Umbilical cord (tissue), 2 donors: ENCODE data around the gene PAF1. TPM values are rescaled to one million over a fixed set of nuclear protein-coding genes. Genes with fewer than 3 reads are reported as not detected.
"Not testable (repeated sequence)": the region's sequence is repeated elsewhere in the genome, so short reads cannot be mapped to it uniquely, and the experiment has no call there.

Source experiments
- DNase-seq: peaks from one replicate; pipeline ENCODE4 v3.0.0-alpha.2; 2015; ENCODE audit warnings: low spot score
- total RNA-seq: library from RNA; depleted of rRNA; stranded (reverse); fragments of >200 nt; gene quantifications from one replicate; pipeline ENCODE4 v1.2.3, GENCODE V29; 2014; ENCODE audit warnings: low replicate concordance; ENCODE audit not compliant: insufficient read depth

PAF1 gene
- total RNA-seq, 1 donor from 2014 or later: 12.5 TPM

DNA sequence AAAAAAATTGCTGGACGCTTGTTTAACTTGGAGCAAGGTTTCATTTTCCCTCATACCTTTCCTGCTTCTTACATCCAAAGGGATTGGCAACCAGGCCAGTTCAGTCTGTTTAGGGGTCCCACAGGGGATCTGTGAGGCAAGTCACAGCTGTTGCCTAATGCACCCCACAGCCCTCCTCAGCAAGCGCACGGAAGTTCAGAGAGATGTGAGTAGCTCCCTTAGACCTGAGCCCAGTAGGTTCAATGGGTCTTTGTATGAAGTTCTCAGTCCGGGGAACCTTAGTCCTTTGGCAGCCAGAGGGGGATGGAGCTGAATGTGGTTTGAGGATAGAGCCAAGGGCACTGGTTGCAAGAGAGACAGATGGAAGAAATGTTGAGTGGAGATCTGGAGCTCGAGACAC is 35.7 kb downstream of the PAF1 start:
- no peak for DNase-seq

- DNase-seq: no peak
Measured at GRCh38 chr19:39352381-39353255, 38.3 kb downstream of the PAF1 start.

DNA sequence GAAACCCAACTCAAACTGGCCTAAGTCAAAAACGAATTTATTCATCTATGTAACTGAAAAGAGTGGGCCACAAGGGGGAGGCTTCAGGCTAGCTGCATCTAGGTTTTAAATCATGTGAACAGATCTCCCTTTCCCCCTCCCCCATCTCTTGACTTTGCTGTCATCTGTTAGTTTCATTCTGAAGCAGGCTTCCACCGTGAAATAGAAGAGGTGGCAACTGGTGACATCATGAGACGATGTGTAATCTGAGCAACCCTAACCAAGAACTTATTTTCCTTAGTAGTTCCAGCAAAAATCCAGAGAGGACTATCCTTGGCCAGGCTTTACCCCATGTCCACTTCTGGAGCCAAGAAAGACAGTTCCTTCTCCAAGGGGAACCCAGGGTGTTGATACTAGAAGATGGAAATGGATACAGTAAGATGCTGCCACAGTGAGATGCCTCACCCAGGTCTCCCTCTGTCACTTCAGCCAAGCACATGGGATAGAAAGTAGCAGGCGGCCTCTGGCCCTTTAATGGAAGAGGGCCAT is 39.3 kb downstream of the PAF1 start:
- no peak for DNase-seq

DNA sequence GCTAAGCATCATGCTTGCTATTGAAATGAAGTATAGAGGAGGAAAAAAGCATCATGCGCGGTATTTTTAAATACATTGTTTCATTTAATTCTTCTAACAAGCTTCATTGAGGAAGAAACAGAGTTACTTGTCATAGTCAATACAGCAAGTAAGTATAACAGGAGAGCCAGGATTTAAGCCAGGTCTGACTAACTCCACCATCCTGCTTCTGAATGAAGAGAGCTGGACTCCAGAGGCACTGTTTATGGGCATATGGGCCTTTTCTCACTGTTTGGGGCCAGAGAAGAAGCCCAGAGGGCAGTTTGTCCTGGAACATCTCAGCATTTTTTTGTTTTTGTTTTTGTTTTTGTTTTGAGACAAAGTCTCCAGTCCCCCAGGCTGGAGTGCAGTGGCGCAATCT is 40.8 kb downstream of the PAF1 start:
- DNase-seq: no peak

- DNase-seq: no peak
Measured at GRCh38 chr19:39349326-39349725, 41.6 kb downstream of the PAF1 start.

DNA sequence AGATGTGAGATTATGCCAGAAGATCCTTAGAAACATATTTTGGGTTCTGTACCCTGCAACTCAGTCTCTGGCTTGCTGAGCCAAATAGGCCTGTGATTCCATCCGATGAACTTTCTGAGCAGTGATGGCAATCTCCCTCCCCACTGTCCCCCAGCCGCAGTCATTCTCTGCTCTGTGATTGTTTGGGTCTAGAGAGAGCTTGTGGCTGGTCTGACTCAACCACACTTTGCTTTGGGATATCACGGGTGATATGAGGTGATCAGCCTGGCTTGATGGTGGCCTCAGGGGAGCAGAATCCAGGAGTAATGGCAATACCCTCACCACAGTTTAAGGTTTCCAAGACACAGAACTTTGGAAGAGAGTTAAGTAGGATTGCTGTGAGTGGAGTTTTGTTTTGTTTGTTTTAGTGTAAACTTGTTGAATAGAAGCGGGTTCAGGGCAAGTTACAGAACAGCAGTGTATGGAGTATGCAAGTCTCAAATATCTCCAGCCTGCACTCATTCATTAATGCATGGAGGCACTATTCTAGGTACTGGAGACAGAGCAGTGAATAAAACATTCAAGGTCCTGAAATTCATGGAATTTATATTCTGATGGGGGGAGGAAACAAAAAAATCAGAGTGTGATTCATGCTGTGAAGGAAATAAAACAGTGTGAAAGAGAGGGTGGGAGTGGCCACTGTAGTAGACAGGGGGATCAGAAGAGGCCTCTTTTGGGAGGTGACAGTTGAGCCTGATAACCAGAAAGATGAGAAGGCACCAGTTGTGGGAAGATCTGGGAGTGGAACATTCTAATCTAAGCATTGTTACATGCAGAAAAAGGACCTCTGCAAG is 43.4 kb downstream of the PAF1 start:
- no peak for DNase-seq

GRCh38 chr19:39345956-39346355 is 45.0 kb downstream of the PAF1 start:
- DNase-seq: no peak

DNA sequence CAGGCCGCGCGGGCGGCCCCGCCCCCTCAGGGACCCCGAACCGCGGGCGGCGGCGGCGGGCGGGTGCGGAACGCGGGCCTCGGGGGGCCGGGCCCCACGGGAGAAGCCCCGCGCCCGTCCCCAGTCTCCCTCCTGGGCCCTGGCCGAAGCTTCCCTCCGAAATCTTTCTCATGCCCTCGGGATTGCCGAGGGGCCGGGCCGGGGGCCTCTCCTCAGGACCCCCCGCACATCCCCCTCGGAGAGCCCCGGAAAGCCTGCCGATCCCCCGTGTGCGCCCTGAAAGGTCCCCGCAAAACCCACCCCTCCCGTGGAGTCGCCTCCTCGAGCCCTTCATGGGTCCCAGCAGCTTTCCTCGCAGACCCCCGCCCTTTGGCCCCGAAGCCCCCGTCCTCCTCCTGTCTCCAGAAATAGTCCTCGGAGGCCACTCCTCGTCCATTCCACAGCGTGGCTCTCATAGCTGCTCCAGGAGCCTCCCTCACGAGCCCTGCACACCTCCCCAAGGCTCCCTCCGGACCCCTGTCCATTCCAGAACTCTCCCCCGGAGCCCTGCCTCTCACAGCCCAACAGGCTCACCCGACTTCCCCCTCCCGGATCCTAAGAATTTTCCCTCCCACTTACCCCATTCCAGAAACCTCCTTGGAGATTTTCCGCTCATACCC is 48.1 kb downstream of the PAF1 start:
- DNase-seq: peak; percentile 31

DNA sequence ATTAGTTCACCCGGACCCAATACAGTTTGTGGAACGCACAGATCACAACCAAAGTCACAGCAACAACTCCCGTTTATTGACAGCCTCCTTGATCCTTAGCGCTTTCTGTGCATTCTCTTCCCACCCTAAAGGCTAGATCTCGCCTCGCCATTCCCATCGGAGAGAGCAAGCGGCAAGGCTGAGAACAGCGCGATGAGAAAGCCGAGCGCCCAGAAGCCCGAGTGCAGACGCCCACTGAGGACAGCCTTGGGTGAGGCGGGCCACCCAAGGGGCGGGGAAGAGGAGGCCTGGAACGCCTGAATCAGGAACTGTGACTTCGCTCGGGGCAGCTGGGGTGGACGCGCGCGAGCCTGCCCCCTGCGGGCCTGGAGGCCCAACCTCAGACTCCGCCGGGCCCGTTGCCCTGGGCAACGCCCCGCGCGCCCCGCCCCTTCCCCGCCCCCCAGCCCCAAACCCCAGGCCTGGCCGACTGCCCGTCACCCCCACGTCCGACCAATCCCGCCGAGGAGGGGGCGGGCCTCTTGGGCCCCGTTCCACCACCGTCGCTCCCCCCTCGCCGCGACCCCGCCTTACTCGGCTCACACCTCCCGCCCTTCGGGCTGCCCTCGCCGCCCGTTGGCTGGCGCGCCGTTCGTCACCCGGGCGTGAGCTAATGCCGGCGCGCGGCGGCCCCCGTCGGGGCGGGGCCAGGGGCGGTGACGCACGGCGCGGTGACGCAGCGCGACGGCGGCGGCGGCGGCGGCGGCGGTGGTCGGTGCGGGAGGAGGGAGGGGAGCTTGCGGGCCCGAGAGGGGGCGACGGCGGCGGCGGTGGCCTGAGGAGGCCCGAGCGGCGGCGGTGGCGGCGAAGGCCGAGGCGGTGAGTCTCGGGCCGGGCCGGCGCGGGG is 48.9 kb downstream of the PAF1 start, which contains the start of gene SAMD4B:
Gene SAMD4B (plus strand): TSS at position 703 of the 886 bp plus-strand sequence. CDS start 14,473 bp downstream, outside the sequence.
- peak; percentile 99 for DNase-seq

DNA sequence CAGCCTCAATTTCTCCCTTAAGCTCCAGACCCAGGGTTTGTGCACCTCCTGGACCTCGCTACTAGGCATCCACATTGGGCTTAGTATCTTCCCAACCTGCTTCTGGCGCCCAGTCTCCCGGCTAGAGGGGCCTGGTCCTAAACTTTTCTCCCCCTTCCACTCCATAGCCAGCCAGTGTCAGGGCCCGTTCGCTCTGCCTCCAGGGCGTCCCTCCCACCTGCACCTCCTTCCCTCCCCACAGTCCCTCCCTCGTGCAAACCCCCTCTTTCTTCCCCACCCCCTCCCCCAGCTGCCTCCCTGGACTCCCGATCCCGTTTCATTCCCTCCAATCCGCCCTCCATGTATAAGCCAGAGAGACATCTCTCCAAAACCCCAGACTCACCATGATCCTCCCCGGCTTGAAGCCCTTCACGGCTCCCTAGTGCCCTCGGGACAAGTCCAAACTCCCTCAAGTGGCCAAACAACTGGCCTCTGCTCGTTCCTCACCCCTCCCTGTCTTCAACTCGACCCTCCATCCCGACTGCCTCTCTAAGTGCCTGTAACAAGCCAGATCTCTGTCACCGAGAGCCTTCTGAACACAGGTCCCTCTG is 49.7 kb downstream of the PAF1 start:
- no peak for DNase-seq

- not testable (repeated sequence) for DNase-seq
Measured at GRCh38 chr19:39340156-39340555, 50.8 kb downstream of the PAF1 start.

- no peak for DNase-seq
Measured at GRCh38 chr19:39339674-39340073, 51.2 kb downstream of the PAF1 start.

GRCh38 chr19:39336483-39336882 is 54.4 kb downstream of the PAF1 start:
- no peak for DNase-seq

Other genes with a start within 250 kb of the PAF1 start
- gene NCCRP1, start 194.1 kb downstream of the PAF1 start, total RNA-seq: 1.4 TPM
- gene SYCN, start 186.8 kb downstream of the PAF1 start, total RNA-seq: not detected
- gene IFNL3, start 146.1 kb downstream of the PAF1 start, total RNA-seq: not detected
- gene IFNL4, start 142.2 kb downstream of the PAF1 start, total RNA-seq: not detected
- not detected for gene IFNL2, start 122.7 kb downstream of the PAF1 start, total RNA-seq
- gene IFNL1, start 94.7 kb downstream of the PAF1 start, total RNA-seq: not detected
- 4.8 TPM for gene LRFN1, start 70.2 kb downstream of the PAF1 start, total RNA-seq
- gene GMFG, start 55.1 kb downstream of the PAF1 start, total RNA-seq: 7.9 TPM
- 35.9 TPM for gene SAMD4B, start 48.7 kb downstream of the PAF1 start, total RNA-seq
- gene MED29, start 272 bp upstream of the PAF1 start, total RNA-seq: 13.7 TPM
- gene ZFP36, start 15.7 kb upstream of the PAF1 start, total RNA-seq: 15.4 TPM
- gene PLEKHG2, start 21.6 kb upstream of the PAF1 start, total RNA-seq: 37.8 TPM
- 87.2 TPM for gene RPS16, start 44.8 kb upstream of the PAF1 start, total RNA-seq
- gene SUPT5H, start 54.5 kb upstream of the PAF1 start, total RNA-seq: 41.4 TPM
- gene TIMM50, start 89.7 kb upstream of the PAF1 start, total RNA-seq: 109 TPM
- gene DLL3, start 107.8 kb upstream of the PAF1 start, total RNA-seq: not detected
- not detected for gene SELENOV, start 124.0 kb upstream of the PAF1 start, total RNA-seq
- 11.3 TPM for gene EID2B, start 141.7 kb upstream of the PAF1 start, total RNA-seq
- 10.1 TPM for gene EID2, start 149.1 kb upstream of the PAF1 start, total RNA-seq
- not detected for gene LGALS13, start 211.4 kb upstream of the PAF1 start, total RNA-seq